Fibroblast of lung (primary cell): ENCODE measurements around the gene CH25H. TPM values are rescaled to one million over a fixed set of nuclear protein-coding genes. Genes with fewer than 3 reads are reported as not detected.
"Not testable (repeated sequence)": the region's sequence is repeated elsewhere in the genome, so short reads cannot be mapped to it uniquely, and the experiment has no call there.

Experiments used
- DNase-seq, 2 donors: peaks; one replicate each; pipeline versions ENCODE4 v3.0.0 to v3.0.0-alpha.2; 2010; ENCODE audit warnings: low read depth in 2 of 2
- H2AFZ ChIP-seq: 2 replicates; pipeline ENCODE4 v1.5.1; 2012; ENCODE audit warnings: low read length, control low read depth, inconsistent platforms
- H3K27ac ChIP-seq: 2 replicates; pipeline ENCODE4 v1.5.1; 2011; ENCODE audit warnings: low read length, control low read depth; ENCODE audit not compliant: insufficient read depth
- H3K27me3 ChIP-seq: 2 replicates; pipeline ENCODE4 v1.5.1; 2011; ENCODE audit warnings: mild to moderate bottlenecking, low read length; ENCODE audit not compliant: control insufficient read depth, insufficient read depth
- H3K36me3 ChIP-seq: 2 replicates; pipeline ENCODE4 v1.5.1; 2011; ENCODE audit warnings: low read length; ENCODE audit not compliant: control insufficient read depth, insufficient read depth
- H3K4me1 ChIP-seq: 2 replicates; pipeline ENCODE4 v1.5.1; 2011; ENCODE audit warnings: low read length; ENCODE audit not compliant: control insufficient read depth, insufficient read depth; ENCODE audit errors: extremely low read depth
- H3K4me2 ChIP-seq: 2 replicates; pipeline ENCODE4 v1.5.1; 2011; ENCODE audit warnings: low read length, control low read depth; ENCODE audit not compliant: insufficient read depth; ENCODE audit errors: extremely low read depth
- H3K4me3 ChIP-seq, 4 experiments: fragments of 200-600 bp in 1 of 4; sonication (generic) in 1 of 4; replicated peaks in 1 of 4; 2 replicates each; pipeline ENCODE4 v1.5.1; 2011 to 2016; ENCODE audit warnings: low read length in 4 of 4, low read depth in 3 of 4, mild to moderate bottlenecking in 3 of 4, control low read depth in 2 of 4, inconsistent platforms in 1 of 4, mixed read lengths in 1 of 4; ENCODE audit not compliant: insufficient read depth in 1 of 4; ENCODE audit errors: control extremely low read depth in 1 of 4
- H3K79me2 ChIP-seq: 2 replicates; pipeline ENCODE4 v1.5.1; 2012; ENCODE audit warnings: mild to moderate bottlenecking, low read length, inconsistent platforms; ENCODE audit not compliant: control insufficient read depth, insufficient read depth
- H3K9ac ChIP-seq: 2 replicates; pipeline ENCODE4 v1.5.1; 2011; ENCODE audit warnings: mild to moderate bottlenecking, low read length, control low read depth; ENCODE audit not compliant: insufficient read depth
- H3K9me3 ChIP-seq: 2 replicates; pipeline ENCODE4 v1.5.1; 2012; ENCODE audit warnings: low read depth, low read length; ENCODE audit not compliant: control insufficient read depth, insufficient read depth
- H4K20me1 ChIP-seq: 2 replicates; pipeline ENCODE4 v1.5.1; 2011; ENCODE audit warnings: low read length; ENCODE audit not compliant: control insufficient read depth, insufficient read depth; ENCODE audit errors: extremely low read depth
- CTCF ChIP-seq, 2 donors: IDR thresholded peaks in 1 of 2; conservative IDR thresholded peaks in 1 of 2; 1 replicate in 1 of 2; 2 replicates in 1 of 2; pipeline ENCODE4 v1.5.1; 2011 to 2012; ENCODE audit warnings: low read length in 2 of 2, control low read depth in 1 of 2, inconsistent platforms in 1 of 2, low read depth in 1 of 2, mild to moderate bottlenecking in 1 of 2
- EZH2 ChIP-seq: IDR thresholded peaks from 2 replicates; pipeline ENCODE4 v1.5.1; 2012; ENCODE audit warnings: low read length, control low read depth, mild to moderate bottlenecking; ENCODE audit errors: missing control alignments
- polyA plus RNA-seq, 2 donors: library from polyadenylated mRNA; depleted of rRNA in 1 of 2; stranded (reverse) in 1 of 2; unstranded in 1 of 2; fragments of >200 nt; gene quantifications; 2 replicates each; pipeline ENCODE4 v1.2.1, GENCODE V29; 2011 to 2012; ENCODE audit warnings: missing spikeins in 1 of 2
- total RNA-seq: library from RNA; depleted of rRNA; stranded (reverse); fragments of >200 nt; gene quantifications from 2 replicates; pipeline ENCODE4 v1.2.1, GENCODE V29; 2014

The CH25H gene
- total and polyA plus RNA-seq, 2 donors (not counting 1 experiment from before 2014, with no cell fraction given) = 1.7 to 17.7 TPM

GRCh38 chr10:89197473-89197872, 9.6 kb downstream of the CH25H start:
- no peaks in the 10 kb centered on the region for H3K36me3 ChIP-seq
- no peak overlapping the region for H3K27ac ChIP-seq
- no peak overlapping the region for H2AFZ ChIP-seq
- TF ChIP-seq EZH2 (no peak), CTCF (conservative IDR thresholded peaks at IDR 0.05 in 1 of 2, IDR thresholded peaks at IDR 0.05 in 1 of 2; ENCODE audit: low read depth in 1 of 2, low read length in 2 of 2) (no peak)
- no peak overlapping the region for H3K4me3 ChIP-seq
- H3K79me2 ChIP-seq = no peaks in the 10 kb centered on the region
- no peak for DNase-seq
- no peak overlapping the region for H3K9ac ChIP-seq
- no peaks in the 10 kb centered on the region for H4K20me1 ChIP-seq
- H3K27me3 ChIP-seq = no peaks in the 10 kb centered on the region
- H3K4me2 ChIP-seq = no peak overlapping the region
- H3K4me1 ChIP-seq = peaks cover 4% of the 10 kb centered on the region
- H3K9me3 ChIP-seq = no peaks in the 10 kb centered on the region

- not testable (repeated sequence) for H3K4me3 ChIP-seq, H3K4me2 ChIP-seq, H3K27me3 ChIP-seq, H3K9ac ChIP-seq, H3K79me2 ChIP-seq, H3K4me1 ChIP-seq, H3K36me3 ChIP-seq, H3K9me3 ChIP-seq, H4K20me1 ChIP-seq, H2AFZ ChIP-seq, H3K27ac ChIP-seq, DNase-seq
Measured at GRCh38 chr10:89191301-89191700, 15.8 kb downstream of the CH25H start.

GRCh38 chr10:89189211-89189734, 17.8 kb downstream of the CH25H start:
- H3K79me2 ChIP-seq = no peaks in the 10 kb centered on the region
- no peak overlapping the region for H3K4me3 ChIP-seq
- no peaks in the 10 kb centered on the region for H3K9me3 ChIP-seq
- H3K27ac ChIP-seq = no peak overlapping the region
- no peak for TF ChIP-seq CTCF (conservative IDR thresholded peaks at IDR 0.05 in 1 of 2, IDR thresholded peaks at IDR 0.05 in 1 of 2; ENCODE audit: low read depth in 1 of 2, low read length in 2 of 2)
- no peak for TF ChIP-seq EZH2
- H2AFZ ChIP-seq = no peak overlapping the region
- no peak overlapping the region for H3K9ac ChIP-seq
- H3K4me2 ChIP-seq = no peak overlapping the region
- no peak for DNase-seq
- no peaks in the 10 kb centered on the region for H4K20me1 ChIP-seq
- H3K36me3 ChIP-seq = no peaks in the 10 kb centered on the region
- H3K27me3 ChIP-seq = no peaks in the 10 kb centered on the region
- H3K4me1 ChIP-seq = no peaks in the 10 kb centered on the region
